GM18907 (cell line): Measurements from ENCODE around the gene GNPTG.

Experiments
- ATAC-seq: cut with Tn5 transposase; IDR thresholded peaks from one replicate; pipeline ENCODE4 v1.9.1; 2021; ENCODE audit warnings: mild to moderate bottlenecking, moderate library complexity; ENCODE audit not compliant: unreplicated experiment

GNPTG gene

DNA sequence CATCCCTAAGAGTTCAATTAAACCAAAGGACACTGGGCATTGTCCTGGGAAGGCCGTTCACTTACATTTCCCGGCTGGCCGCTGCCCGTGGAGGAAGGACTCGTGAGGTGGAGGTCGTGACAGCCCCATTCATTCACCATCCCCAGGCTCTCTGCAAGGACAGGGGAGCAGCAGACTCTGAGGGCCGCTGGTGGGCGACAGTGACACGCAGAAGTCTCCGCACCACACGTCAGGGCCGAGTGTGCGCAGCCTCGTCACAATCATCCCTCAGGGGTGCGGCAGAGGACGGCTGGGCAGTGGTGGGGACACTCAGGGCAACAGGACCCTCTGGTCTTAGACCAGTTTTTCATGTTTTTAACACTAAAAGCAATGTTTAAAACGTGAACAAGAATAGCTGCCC, 41.1 kb downstream of the GNPTG start:
- ATAC-seq, result no peak

DNA sequence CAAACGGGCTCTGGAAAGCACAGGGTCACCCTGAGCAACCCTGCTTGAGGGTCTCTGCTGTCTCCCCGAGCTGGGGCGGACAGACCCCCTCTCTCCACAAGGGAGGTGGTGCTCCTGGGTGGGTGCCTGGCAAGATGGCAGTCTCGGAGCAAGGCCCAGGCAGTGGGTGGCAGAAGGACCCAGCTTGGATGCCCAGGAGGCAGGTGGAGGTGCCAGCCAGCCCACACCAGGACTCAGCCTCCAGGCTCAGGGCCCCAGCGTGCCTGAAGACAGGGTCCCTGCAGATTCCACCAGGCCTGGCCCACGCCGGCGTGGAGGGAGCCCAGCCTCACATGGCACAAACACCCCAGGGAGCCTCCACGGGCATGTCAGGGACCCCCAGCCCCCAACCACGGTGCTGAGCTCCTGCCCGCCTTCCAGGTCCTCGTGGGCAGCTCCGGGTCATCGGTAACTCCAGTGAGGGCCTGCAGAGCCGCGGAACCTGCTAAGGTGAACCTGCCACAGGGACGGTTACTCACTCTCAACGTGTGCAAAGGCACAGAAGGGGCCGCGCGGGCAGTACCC, 42.0 kb downstream of the GNPTG start:
- no peak for ATAC-seq

DNA sequence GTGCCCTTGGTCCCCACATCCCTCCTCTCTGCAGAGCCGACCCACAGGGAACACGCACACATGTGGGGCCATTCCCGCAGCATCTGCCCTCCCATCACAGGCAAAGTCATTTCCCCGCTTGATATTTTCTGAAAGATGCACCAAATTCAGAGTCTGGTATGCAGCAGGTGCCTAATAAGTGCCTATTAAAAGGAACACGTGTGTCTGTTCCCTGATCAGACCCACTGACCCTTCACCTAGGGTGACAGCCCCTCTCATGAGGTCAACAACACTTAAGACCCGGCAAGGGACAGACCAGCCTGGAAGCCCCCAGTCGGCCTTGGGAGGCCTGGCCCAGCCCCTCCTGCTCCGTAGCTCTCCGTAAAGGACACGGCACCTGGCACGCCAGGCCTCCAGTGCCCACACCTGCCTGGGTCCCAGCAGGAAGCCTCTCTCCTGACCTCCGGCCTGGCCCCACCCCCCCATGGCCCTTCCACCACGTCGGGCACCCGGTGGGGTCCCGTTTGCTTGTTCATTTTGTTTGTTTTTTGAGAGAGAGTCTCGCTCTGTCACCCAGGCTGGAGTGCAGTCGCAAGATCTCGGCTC, 42.7 kb downstream of the GNPTG start:
- no peak for ATAC-seq

DNA sequence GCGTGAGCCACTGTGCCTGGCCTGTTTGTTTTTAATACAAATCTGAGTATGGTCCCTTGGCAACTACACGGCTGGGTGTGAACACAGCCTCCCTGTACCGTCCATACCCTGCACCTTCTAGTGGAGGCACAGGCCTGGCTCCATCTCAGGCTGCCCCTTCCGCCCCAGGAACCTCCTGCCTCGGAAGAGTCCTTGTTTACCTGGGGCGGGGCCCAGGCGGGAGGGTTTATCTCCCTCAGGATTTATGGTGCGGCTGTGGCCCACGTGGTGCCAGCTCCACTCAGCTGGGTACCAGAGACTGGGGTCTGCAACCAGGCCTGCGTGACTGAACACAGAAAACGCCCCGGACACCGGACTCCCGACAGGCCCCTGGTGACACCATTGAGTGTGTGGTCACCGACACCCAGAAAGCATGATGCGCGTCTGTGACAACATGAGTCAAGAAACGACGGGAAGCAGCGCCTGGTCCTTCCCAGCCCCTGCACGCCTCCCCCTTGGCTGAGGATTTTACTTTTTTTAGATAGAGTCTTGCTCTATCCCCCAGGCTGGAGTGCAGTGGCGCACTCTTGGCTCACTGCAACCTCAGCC, 43.8 kb downstream of the GNPTG start:
- ATAC-seq, result no peak

DNA sequence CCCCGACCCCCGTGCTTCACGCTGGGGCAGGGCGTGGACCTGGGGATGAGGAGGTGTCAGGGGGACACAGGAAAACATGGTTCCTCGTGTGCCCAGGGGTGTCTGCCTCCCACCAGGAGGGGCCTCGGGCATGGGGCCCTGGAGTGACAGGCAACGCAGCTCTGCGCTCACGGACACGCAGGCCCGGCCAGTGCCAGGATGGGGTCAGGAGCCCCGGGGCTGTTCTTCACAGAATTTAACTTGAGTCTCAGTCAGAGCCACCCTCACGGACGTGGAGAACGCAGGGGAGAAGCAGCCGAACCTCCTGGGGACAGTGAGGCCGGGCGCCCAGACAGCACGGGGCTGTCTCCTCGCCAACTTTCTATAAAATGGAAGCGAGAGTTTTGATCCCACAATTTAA, 46.0 kb downstream of the GNPTG start:
- ATAC-seq, result no peak

DNA sequence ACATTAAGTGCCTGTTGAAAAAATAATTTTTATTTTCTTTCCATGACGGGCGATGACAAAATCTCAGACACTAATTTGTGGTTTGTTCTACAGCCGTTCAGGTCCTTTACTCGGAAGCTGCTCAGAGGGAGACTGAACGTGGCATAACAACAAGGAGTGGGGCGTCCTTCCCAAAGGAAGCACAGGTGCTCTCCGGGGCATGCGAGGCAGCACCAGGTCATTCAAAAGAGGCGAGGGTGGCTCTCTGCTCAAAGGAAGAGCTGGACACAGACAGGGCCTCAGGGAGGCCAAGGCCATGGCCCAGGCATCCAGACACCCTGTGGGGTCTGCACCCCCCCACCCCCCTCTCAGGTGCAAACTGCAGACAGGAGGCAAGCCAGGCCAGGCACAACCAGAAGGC, 46.6 kb downstream of the GNPTG start:
- no peak for ATAC-seq

DNA sequence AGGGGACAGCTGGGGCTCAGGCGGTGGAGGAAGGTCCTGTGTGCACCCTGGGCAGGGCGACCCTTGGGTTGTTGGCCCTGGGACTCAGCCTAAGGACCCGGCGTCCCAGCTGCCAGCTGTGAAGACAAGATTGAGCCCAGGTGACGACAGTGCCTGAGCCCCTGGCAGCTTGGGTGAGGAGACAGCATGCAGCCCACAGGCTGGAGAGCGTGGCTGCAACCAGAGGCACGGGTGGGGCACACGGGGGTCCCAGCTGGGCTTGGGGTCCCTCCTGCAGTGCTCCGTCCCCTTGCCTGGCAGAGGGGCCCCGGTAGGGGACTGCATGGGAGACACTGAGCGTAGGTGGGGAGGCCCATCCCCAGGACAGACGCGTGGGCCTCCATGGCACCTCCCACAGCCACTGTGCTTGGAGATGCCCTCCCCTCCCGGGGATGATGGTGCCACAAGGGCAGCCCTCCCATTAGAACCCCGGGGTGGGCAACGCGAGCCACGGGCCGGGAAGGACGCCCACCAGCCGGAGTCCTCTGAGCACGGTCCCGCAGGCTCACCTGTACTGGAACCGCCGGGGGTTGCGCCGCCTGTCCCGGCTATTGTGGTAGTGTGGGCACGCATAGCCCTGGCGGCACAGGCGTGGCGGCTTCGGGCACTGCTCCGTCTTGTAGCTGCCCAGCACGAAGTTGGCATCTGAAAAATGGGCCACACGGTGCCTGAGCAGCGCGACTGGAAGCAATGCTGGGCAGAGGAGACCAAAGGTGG, 47.3 kb downstream of the GNPTG start:
- ATAC-seq, result no peak

DNA sequence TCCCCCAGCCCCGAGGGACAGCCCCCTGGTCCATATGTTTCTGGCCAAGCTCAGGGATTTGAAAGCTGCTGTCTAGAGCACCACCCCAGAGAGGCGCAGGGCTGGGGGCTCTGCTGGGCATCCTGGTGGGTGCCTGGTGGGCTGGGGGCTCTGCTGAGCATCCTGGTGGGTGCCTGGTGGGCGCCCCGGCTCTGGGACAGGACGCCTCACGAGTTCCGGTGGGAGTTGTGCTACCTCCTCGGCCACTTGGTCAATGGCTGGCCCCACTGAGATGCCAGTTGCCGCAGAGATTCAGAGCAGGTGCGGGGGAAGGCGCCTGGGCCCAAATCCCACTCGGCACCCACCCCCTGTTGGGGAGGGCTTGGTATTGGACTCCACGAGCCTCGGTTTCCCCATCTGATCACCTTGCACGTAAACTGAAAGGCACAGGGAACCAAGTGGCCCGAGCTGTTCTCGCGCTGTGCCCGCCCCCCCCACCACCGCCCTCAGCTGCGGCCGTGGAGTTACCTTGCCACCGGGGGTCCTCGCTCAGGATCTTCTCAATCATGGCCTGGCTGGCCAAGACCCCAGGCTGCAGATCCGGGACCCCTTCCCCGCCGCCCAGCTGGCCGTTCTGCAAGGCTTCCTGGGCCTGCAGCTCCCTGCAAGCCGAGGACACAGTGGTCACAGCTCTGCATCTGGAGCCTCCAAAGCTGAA, 49.5 kb downstream of the GNPTG start:
- no peak for ATAC-seq

DNA sequence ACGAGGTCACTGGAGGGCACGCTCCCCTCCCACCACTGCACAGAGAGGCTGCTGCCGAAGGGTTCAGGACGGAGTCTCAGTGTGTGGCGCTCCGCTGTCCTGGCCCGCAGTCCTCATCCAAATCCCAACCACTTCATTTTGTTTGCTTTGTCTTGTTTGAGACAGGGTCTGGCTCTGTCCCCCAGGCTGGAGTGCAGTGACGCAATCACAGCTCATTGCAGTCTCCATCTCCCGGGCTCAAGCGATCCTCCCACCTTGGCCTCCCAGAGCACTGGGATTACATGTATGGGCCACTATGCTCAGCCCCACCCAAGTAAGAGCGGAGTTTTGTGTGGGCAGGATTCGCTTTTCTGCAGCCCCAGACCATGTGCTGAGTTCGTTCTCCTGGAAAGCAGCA, 50.0 kb downstream of the GNPTG start:
- no peak for ATAC-seq

DNA sequence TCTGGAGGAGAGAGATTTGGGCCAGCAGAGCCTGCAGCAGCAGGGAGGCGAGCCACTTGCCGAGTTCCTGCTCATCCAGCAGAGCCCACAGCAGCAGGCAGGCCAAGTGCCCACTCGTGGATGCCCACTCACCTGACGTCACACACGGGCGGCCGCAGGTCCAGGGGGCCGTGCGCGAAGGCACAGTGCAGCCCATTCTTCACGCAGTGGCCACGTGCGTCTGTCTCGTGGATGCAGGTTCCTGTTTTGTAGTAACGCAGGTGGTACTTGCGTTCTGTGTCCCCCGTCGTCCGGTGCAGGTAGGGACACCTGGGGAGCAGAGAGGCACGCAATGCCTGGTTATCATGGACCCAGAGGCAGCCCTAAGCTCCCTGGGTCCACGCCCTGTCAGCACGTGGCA, 51.3 kb downstream of the GNPTG start:
- ATAC-seq, result no peak

DNA sequence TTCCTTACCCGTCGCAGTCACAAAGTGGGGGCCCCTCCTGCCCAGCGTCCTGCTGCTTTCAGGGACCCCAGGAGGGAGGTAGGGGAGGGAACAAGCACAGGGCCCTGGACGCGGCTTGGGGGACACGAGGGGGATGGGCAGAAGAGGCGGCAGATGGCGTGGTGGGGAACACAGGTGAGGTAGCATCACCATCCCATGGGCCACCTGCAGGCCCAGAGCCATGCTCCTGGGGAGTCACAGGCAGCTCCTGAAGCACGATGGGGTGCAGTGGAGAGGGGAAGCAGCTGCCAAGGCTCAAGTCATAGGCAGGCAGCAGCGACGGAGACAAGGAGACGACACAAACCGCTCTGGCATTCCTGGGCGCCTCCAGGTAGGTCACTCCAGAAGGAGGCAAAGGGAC, 52.0 kb downstream of the GNPTG start:
- ATAC-seq, result no peak

DNA sequence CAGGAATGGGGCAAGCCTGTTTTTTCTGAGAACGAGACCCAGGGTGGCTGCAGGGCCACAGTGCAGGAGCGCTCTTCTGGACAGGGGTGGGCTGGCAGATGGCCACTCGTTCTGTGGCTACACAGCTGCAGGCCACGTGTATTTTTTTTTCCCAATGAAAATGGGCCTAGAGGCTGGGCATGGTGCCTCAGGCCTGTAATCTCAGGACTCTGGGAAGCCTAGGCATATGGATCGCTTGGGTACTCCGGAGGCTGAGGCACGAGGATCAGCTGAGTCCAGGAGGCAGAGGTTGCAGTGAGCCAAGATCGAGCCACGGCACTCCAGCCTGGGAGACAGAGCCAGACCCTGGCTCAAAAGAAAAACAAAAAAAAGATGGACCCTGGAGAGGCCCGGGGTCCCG, 56.0 kb downstream of the GNPTG start:
- peak; percentile 16 for ATAC-seq

DNA sequence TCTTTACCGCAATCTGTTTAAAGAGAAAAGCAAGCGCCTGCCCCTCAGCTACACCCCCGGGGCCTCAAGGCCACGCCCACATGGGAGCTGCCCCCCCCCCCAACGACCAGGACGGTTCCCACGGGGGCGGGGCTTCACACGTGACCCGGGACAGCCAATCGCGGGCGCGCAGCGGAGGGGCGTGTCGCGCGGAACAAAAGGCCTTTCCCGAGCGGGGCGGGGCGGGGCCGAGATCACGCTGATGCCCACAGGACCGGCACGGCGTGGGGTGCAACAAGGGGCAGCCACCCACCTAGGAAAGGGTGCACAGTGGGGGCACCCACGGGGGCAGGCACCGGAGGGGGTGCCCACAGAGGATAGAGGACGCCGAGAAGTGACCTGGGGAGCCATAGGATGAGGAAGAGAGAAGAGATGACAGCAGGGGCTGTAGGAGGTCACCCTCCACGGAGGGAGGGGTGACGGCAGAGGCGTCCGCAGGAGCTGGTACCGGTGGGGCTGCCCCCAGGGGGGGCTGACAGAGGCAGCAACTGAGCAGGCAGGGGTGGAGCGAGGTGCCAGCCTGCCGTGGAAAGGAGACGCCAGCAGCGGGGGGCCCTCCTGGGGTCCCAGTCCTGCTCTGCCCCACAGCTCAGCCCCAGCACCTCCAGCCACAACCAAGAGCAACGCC, 56.6 kb downstream of the GNPTG start:
- peak; percentile 70 for ATAC-seq

DNA sequence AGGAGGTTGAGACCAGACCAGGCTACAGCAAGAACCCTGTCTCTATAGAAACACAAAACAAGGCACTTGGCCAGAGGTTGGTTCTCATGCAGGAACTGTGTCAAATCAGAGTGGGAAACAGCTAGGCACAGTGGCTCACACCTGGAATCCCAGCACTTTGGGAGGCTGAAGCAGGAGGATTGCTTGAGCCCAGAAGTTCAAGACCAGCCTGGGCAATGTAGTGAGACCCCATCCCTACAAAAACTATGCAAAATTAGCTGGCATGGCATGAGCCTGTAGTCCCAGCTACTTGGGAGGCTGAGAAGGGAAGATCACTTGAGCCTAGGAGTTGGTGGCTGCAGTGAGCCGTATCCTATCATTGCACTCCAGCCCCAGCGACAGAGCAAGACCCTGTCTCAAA, 61.1 kb downstream of the GNPTG start:
- ATAC-seq, result no peak
